Measurements from ENCODE around the gene TAF11L10. TPM values are rescaled to one million over a fixed set of nuclear protein-coding genes. Genes with fewer than 3 reads are reported as not detected.

The TAF11L10 gene
- total RNA-seq, result not detected in 2 replicates

DNA sequence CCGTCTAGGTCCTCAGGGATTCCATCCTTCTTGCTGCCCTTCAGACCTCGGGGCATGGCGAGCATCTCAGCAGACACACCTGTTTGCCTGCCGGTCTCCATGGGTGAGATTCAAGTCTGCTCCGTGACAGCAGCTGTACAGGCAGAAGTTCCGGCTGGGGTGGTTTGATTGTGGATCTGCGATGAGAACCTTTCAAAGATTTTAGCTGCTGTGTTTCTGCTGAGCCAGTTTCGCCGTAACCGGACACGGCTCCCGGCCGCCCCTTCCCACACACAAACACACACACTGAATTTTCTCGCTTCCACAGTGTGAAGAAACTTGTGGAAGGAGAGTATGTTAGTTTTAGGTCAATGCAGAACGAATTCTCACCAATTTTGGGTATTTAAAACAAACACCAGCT, at the start of gene TAF11L10:
Gene TAF11L10, minus strand, starts transcription at position 101 of the 400 bp plus-strand sequence.

GRCh38 chr5:17634160-17634559, 36.5 kb upstream of the TAF11L10 start, which contains the start of gene TAF11L14:
Gene TAF11L14, plus strand, starts transcription at chr5:17634460.

GRCh38 chr5:17631788-17632187, 34.2 kb upstream of the TAF11L10 start, which contains the start of gene TAF11L13:
Gene TAF11L13, plus strand, starts transcription at chr5:17632088.

GRCh38 chr5:17610092-17610491, 12.5 kb upstream of the TAF11L10 start, which contains the start of gene TAF11L12:
Gene TAF11L12, plus strand, starts transcription at chr5:17610392.

DNA sequence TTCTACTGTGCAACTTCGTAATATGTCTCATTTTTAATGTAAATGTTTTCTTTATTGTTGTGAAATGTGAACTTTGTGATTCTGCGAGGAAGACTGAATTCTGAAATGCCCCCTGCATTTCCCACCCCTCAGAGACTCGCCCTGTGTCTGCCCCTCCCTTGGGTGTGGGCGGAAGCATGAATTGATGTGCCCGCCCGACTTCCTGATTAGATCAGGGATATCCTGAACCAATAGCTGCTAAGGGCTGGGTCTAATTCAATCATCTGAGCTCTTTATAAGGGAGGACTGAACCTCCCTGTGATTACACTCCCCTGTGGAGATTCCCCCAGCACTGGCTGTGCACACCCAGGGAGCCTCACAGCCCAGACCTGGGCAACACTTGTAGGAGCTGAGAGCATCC, 6.3 kb upstream of the TAF11L10 start, which contains the start of gene TAF11L11:
Gene TAF11L11, plus strand, starts transcription at position 304 of the 400 bp plus-strand sequence.

GRCh38 chr5:17594255-17594654, 3.4 kb downstream of the TAF11L10 start, which contains the start of gene TAF11L9:
Gene TAF11L9, minus strand, starts transcription at chr5:17594394.

GRCh38 chr5:17590860-17591259, 6.8 kb downstream of the TAF11L10 start, which contains the start of gene TAF11L8:
Gene TAF11L8, minus strand, starts transcription at chr5:17590960.

DNA sequence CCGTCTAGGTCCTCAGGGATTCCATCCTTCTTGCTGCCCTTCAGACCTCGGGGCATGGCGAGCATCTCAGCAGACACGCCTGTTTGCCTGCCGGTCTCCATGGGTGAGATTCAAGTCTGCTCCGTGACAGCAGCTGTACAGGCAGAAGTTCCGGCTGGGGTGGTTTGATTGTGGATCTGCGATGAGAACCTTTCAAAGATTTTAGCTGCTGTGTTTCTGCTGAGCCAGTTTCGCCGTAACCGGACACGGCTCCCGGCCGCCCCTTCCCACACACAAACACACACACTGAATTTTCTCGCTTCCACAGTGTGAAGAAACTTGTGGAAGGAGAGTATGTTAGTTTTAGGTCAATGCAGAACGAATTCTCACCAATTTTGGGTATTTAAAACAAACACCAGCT, 12.0 kb downstream of the TAF11L10 start, which contains the start of gene TAF11L7:
Gene TAF11L7, minus strand, starts transcription at position 101 of the 400 bp plus-strand sequence.

Other genes starting within 250 kb of the TAF11L10 start
- gene TAF11L2, start 99.6 kb downstream of the TAF11L10 start, total RNA-seq, result not detected in 2 replicates
- not detected in 2 replicates for gene TAF11L3, start 79.5 kb downstream of the TAF11L10 start, total RNA-seq
- gene TAF11L4, start 76.0 kb downstream of the TAF11L10 start, total RNA-seq, result not detected in 2 replicates
- gene TAF11L5, start 72.6 kb downstream of the TAF11L10 start, total RNA-seq, result not detected in 2 replicates
- not detected in 2 replicates for gene TAF11L6, start 69.2 kb downstream of the TAF11L10 start, total RNA-seq
- not detected in 2 replicates for gene TAF11L7, start 12.1 kb downstream of the TAF11L10 start, total RNA-seq
- gene TAF11L8, start 6.9 kb downstream of the TAF11L10 start, total RNA-seq, result not detected in 2 replicates
- not detected in 2 replicates for gene TAF11L9, start 3.4 kb downstream of the TAF11L10 start, total RNA-seq
- gene TAF11L11, start 6.4 kb upstream of the TAF11L10 start, total RNA-seq, result not detected in 2 replicates
- gene TAF11L12, start 12.6 kb upstream of the TAF11L10 start, total RNA-seq, result not detected in 2 replicates
- not detected in 2 replicates for gene TAF11L13, start 34.3 kb upstream of the TAF11L10 start, total RNA-seq
- not detected in 2 replicates for gene TAF11L14, start 36.6 kb upstream of the TAF11L10 start, total RNA-seq

Data from uterine smooth muscle cell (primary cell).